Neural cell (in vitro differentiated cells): ENCODE data around the gene SLC27A5. TPM values are rescaled to one million over a fixed set of nuclear protein-coding genes. Genes with fewer than 3 reads are reported as not detected.

Experiments
- H2AFZ ChIP-seq: fragments of 200-600, 300-800 bp; sonication (generic), shearing (Covaris generic); 2 replicates; pipeline ENCODE4 v1.6.0; 2014; ENCODE audit warnings: low read depth, mild to moderate bottlenecking, antibody characterized with exemption, low read length, moderate library complexity
- H3F3A ChIP-seq: fragments of 200-600 bp; shearing (Covaris generic); 2 replicates; pipeline ENCODE4 v1.6.1; 2016; ENCODE audit warnings: mild to moderate bottlenecking, moderate library complexity, mixed read lengths, antibody characterized with exemption, low read length; ENCODE audit not compliant: insufficient read depth, poor library complexity, severe bottlenecking
- H3K27ac ChIP-seq: fragments of 200-600, 300-800 bp; sonication (generic), shearing (Covaris generic); 2 replicates; pipeline ENCODE4 v1.5.1; 2014; ENCODE audit warnings: mild to moderate bottlenecking, low read length, moderate library complexity
- H3K27me3 ChIP-seq: fragments of 300-800, 200-600 bp; sonication (generic), shearing (Covaris generic); 2 replicates; pipeline ENCODE4 v1.6.0; 2014; ENCODE audit warnings: mild to moderate bottlenecking, low read depth, low read length, moderate library complexity; ENCODE audit not compliant: insufficient read depth
- H3K36me3 ChIP-seq: fragments of 300-800, 200-600 bp; sonication (generic), shearing (Covaris generic); 2 replicates; pipeline ENCODE4 v1.5.1; 2014; ENCODE audit warnings: mild to moderate bottlenecking, antibody characterized with exemption, low read length, moderate library complexity; ENCODE audit not compliant: insufficient read depth
- H3K4me2 ChIP-seq: fragments of 300-800, 200-600 bp; sonication (generic), shearing (Covaris generic); 2 replicates; pipeline ENCODE4 v1.6.0; 2014; ENCODE audit warnings: mild to moderate bottlenecking, low read length
- H3K4me3 ChIP-seq: fragments of 300-800, 200-600 bp; sonication (generic), shearing (Covaris generic); 2 replicates; pipeline ENCODE4 v1.5.1; 2014; ENCODE audit warnings: mild to moderate bottlenecking, low read length, moderate library complexity
- H3K79me2 ChIP-seq: fragments of 200-600 bp; shearing (Covaris generic); replicated peaks from 2 replicates; pipeline ENCODE4 v1.6.0; 2014; ENCODE audit warnings: mild to moderate bottlenecking, low read length, moderate library complexity; ENCODE audit not compliant: insufficient read depth
- H3K9ac ChIP-seq: fragments of 300-800, 200-600 bp; sonication (generic), shearing (Covaris generic); 2 replicates; pipeline ENCODE4 v1.6.1; 2016; ENCODE audit warnings: mild to moderate bottlenecking, low read length, mixed read lengths
- H3K9me2 ChIP-seq: fragments of 200-600 bp; shearing (Covaris generic); 2 replicates; pipeline ENCODE4 v1.6.1; 2016; ENCODE audit warnings: mild to moderate bottlenecking, low read length, mixed read lengths; ENCODE audit not compliant: insufficient read depth
- H3K9me3 ChIP-seq: fragments of 200-600, 300-800 bp; sonication (generic), shearing (Covaris generic); 2 replicates; pipeline ENCODE4 v1.6.1; 2016; ENCODE audit warnings: mild to moderate bottlenecking, mixed run types, low read length, moderate library complexity, mixed read lengths
- H4K20me1 ChIP-seq: fragments of 200-600 bp; shearing (Covaris generic); 2 replicates; pipeline ENCODE4 v1.6.1; 2016; ENCODE audit warnings: mild to moderate bottlenecking, mixed run types; ENCODE audit not compliant: insufficient read depth
- CTCF ChIP-seq: fragments of 450-650 bp; IDR thresholded peaks from 2 replicates; pipeline ENCODE4 v1.5.1; 2014; ENCODE audit warnings: antibody characterized with exemption, mild to moderate bottlenecking, moderate library complexity; ENCODE audit not compliant: poor library complexity, severe bottlenecking
- EP300 ChIP-seq: fragments of 450-650 bp; conservative IDR thresholded peaks from 2 replicates; pipeline ENCODE4 v1.6.1; 2014; ENCODE audit warnings: antibody characterized with exemption, mild to moderate bottlenecking, moderate library complexity; ENCODE audit not compliant: poor library complexity, severe bottlenecking
- EZH2 ChIP-seq: fragments of 200-600, 300-800 bp; shearing (Covaris generic), sonication (generic); IDR thresholded peaks from 2 replicates; pipeline ENCODE4 v1.6.1; 2014; ENCODE audit warnings: antibody characterized with exemption, low read length, borderline replicate concordance, mild to moderate bottlenecking; ENCODE audit not compliant: insufficient read depth, poor library complexity, severe bottlenecking
- MXI1 ChIP-seq: fragments of 450-650 bp; conservative IDR thresholded peaks from 2 replicates; pipeline ENCODE4 v1.6.1; 2014; ENCODE audit warnings: antibody characterized with exemption, mild to moderate bottlenecking; ENCODE audit not compliant: poor library complexity, severe bottlenecking
- POLR2AphosphoS5 ChIP-seq: IDR thresholded peaks from 2 replicates; pipeline ENCODE4 v1.6.1; 2012
- RAD21 ChIP-seq: fragments of 450-650 bp; conservative IDR thresholded peaks from 2 replicates; pipeline ENCODE4 v1.6.1; 2014; ENCODE audit warnings: antibody characterized with exemption, mild to moderate bottlenecking, moderate library complexity
- SMC3 ChIP-seq: fragments of 450-650 bp; conservative IDR thresholded peaks from 2 replicates; pipeline ENCODE4 v1.6.1; 2014; ENCODE audit warnings: antibody characterized with exemption, mild to moderate bottlenecking, moderate library complexity; ENCODE audit not compliant: poor library complexity
- TAF1 ChIP-seq: IDR thresholded peaks from 2 replicates; pipeline ENCODE4 v1.6.1; 2012; ENCODE audit warnings: low read depth
- polyA plus RNA-seq: library from polyadenylated mRNA; depleted of rRNA; stranded (reverse); fragments of >200 nt; gene quantifications from 2 replicates; pipeline ENCODE4 v1.2.3, GENCODE V29; 2014
- TF ChIP-seq, protein P1 (sequence below): IDR thresholded peaks from 2 replicates; pipeline ENCODE4 v1.6.1; 2012; ENCODE audit warnings: borderline replicate concordance

Gene SLC27A5
- polyA plus RNA-seq, 1 donor from 2014 or later, result 14.9 TPM

GRCh38 chr19:58453743-58454142 lies 58.0 kb downstream of the SLC27A5 start:
- Histone ChIP-seq H3K79me2 (no peaks in the 10 kb centered on the region), H2AFZ (no peak overlapping the region), H3F3A (no peaks in the 10 kb centered on the region), H3K27me3 (no peaks in the 10 kb centered on the region), H3K4me2 (no peak overlapping the region), H3K27ac (no peak overlapping the region), H3K9me2 (no peaks in the 10 kb centered on the region), H4K20me1 (no peaks in the 10 kb centered on the region), H3K9ac (no peak overlapping the region), H3K4me3 (no peak overlapping the region), H3K9me3 (no peaks in the 10 kb centered on the region), H3K36me3 (no peaks in the 10 kb centered on the region)
- no peak for TF ChIP-seq CTCF
- TF ChIP-seq EZH2, result no peak
- TF ChIP-seq POLR2AphosphoS5, result no peak
- TF ChIP-seq TAF1, result no peak
- TF ChIP-seq, protein P1, sequence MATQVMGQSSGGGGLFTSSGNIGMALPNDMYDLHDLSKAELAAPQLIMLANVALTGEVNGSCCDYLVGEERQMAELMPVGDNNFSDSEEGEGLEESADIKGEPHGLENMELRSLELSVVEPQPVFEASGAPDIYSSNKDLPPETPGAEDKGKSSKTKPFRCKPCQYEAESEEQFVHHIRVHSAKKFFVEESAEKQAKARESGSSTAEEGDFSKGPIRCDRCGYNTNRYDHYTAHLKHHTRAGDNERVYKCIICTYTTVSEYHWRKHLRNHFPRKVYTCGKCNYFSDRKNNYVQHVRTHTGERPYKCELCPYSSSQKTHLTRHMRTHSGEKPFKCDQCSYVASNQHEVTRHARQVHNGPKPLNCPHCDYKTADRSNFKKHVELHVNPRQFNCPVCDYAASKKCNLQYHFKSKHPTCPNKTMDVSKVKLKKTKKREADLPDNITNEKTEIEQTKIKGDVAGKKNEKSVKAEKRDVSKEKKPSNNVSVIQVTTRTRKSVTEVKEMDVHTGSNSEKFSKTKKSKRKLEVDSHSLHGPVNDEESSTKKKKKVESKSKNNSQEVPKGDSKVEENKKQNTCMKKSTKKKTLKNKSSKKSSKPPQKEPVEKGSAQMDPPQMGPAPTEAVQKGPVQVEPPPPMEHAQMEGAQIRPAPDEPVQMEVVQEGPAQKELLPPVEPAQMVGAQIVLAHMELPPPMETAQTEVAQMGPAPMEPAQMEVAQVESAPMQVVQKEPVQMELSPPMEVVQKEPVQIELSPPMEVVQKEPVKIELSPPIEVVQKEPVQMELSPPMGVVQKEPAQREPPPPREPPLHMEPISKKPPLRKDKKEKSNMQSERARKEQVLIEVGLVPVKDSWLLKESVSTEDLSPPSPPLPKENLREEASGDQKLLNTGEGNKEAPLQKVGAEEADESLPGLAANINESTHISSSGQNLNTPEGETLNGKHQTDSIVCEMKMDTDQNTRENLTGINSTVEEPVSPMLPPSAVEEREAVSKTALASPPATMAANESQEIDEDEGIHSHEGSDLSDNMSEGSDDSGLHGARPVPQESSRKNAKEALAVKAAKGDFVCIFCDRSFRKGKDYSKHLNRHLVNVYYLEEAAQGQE, result no peak
- TF ChIP-seq EP300, result no peak

DNA sequence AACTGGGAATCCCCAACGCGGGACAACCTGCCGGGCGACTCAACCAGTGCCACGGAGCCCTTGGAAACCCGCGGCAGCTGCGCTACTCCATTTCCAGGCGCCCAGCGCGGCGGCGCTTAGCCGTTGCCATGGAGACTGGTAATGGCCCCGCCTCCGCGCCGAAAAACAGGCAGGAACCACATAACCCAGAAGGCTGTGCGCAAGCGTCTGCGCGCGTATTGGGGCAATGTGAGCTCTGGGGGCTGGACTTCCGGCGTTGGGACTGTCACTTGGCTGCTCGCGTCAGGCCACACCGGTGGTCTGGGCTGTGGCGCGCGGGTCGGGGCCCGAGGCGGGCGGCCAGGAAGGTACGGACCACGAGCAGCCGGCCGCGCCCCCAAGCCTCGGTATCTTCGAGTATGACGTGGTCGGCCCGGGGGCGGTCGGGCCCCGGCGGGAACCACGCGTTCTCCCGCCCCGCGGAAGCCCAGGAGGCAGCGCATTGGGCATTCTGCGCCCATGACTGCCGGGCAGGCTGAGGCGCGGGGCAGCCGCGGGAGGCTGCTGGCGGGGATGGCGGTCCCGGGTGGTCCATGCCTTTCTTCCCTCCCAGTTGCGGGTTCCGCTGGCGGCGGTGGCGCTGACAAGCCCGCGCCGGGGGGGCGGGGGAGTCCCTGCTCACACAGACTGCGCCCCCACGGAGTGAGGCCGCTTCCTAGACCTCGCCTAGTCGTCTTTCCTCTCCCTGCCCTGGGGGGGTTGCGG lies 60.3 kb downstream of the SLC27A5 start, which contains the start of gene ZNF324B:
TSS of gene ZNF324B (plus strand) at position 265 of the 744 bp plus-strand sequence. CDS start 2,080 bp downstream, outside the sequence.
- Histone ChIP-seq H2AFZ (peak within 1 kb of the TSS; percentile 45), H3K4me2 (peak within 1 kb of the TSS; percentile 59), H3F3A (no peaks in the 10 kb centered on the region), H3K27ac (peak within 1 kb of the TSS; percentile 59), H4K20me1 (no peaks in the 10 kb centered on the region), H3K9ac (peak within 1 kb of the TSS; percentile 78), H3K36me3 (no peaks in the 10 kb centered on the region), H3K9me3 (no peaks in the 10 kb centered on the region), H3K27me3 (no peaks in the 10 kb centered on the region), H3K4me3 (peak within 1 kb of the TSS; percentile 98), H3K9me2 (no peaks in the 10 kb centered on the region), H3K79me2 (no peaks in the 10 kb centered on the region)
- TF ChIP-seq EP300 (peak; percentile 60), MXI1 (peak; percentile 95), CTCF (no peak), RAD21 (peak; percentile 48), SMC3 (peak; percentile 56), POLR2AphosphoS5 (peak; percentile 84), EZH2 (no peak), TAF1 (peak; percentile 55)
- TF ChIP-seq, protein P1, result peak; percentile 54
